HL-60 (cell line): ENCODE results near the gene EYA2.

Experiments used
- CTCF ChIP-seq: IDR thresholded peaks from one replicate; pipeline ENCODE4 v1.5.1; 2011; ENCODE audit warnings: low read length, control low read depth, inconsistent platforms; ENCODE audit not compliant: insufficient read depth
- GABPA ChIP-seq: IDR thresholded peaks from 2 replicates; pipeline ENCODE4 v1.6.1; 2012; ENCODE audit warnings: low read depth
- POLR2AphosphoS5 ChIP-seq: IDR thresholded peaks from 2 replicates; pipeline ENCODE4 v1.6.1; 2012; ENCODE audit warnings: low read depth
- REST ChIP-seq: IDR thresholded peaks from 2 replicates; pipeline ENCODE4 v1.6.1; 2012; ENCODE audit warnings: low read depth; ENCODE audit not compliant: insufficient replicate concordance
- SPI1 ChIP-seq: IDR thresholded peaks from 2 replicates; pipeline ENCODE4 v1.6.1; 2012; ENCODE audit warnings: low read depth, mild to moderate bottlenecking, borderline replicate concordance

DNA sequence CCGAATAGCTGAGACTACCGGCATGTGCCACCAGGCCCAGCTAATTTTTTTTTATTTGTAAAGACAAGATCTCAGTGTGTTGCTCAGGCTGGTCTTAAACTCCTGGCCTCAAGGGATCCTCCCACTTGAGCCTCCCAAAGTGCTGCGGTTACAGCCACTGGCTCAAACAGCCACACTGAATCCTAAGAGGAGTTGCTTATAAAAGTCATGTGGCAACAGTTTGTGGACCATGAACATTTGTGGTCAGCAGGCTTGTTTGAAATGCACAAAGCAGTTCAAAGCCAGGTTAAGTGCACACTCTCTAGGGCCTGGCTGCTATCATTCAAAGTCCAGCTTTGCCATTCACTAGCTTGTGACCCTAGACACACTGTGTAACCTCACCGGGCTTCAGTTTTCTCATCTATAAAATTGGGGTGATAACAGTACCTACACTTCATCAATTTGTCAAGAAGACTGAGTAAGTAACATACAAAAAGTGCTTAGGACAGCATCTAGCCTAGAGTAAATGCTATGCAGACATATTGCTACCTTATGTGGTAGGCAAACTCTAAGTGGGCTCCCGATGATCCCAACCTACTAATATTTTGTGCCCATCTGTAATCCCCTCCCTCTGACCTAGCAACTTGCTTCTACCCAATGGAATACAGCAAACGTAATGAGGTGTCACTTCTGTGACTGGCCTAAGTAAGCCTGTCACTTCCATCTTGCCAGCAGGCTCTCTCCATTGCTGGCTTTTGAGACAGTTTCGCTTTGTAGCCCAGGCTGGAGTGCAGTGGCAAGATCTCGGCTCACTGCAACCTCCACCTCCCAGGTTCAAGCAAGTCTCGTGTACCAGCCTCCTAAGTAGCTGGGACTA lies 338.9 kb downstream of the EYA2 start:
- TF ChIP-seq CTCF (no peak), POLR2AphosphoS5 (no peak), GABPA (no peak), REST (no peak), SPI1 (no peak)
